ENCODE measurements around the gene PIP5K1C.
A peak's percentile ranks its signal among the peaks of the same experiment; 100 is the strongest.
"Not testable (repeated sequence)": the region's sequence is repeated elsewhere in the genome, so short reads cannot be mapped to it uniquely, and the experiment has no call there.

Gene PIP5K1C

GRCh38 chr19:3632098-3632497 is 68.2 kb downstream of the PIP5K1C start:
- Histone ChIP-seq H3K27me3 (no peaks in the 10 kb centered on the region), H3K27ac (no peak overlapping the region), H3K9me3 (no peaks in the 10 kb centered on the region), H3K4me1 (ENCODE audit: control insufficient read depth in 1 of 2, insufficient read depth in 1 of 2, low read depth in 1 of 2, low read length in 1 of 2) (peaks cover 3 to 4% of the 10 kb centered on the region in 2 experiments), H3K4me3 (ENCODE audit: low read depth in 1 of 2, low read length in 1 of 2) (no peak overlapping the region), H3K36me3 (peaks cover 41% of the 10 kb centered on the region)
- no peak for TF ChIP-seq CTCF (IDR thresholded peaks at IDR 0.05)

- Histone ChIP-seq H3K27ac (no peak overlapping the region), H3K36me3 (peaks cover 34% of the 10 kb centered on the region)
Measured at GRCh38 chr19:3631053-3631861, 69.0 kb downstream of the PIP5K1C start.

GRCh38 chr19:3628766-3629165 is 71.5 kb downstream of the PIP5K1C start:
- Histone ChIP-seq H3K4me1 (ENCODE audit: control insufficient read depth in 1 of 2, insufficient read depth in 1 of 2, low read depth in 1 of 2, low read length in 1 of 2) (peaks cover 14 to 25% of the 10 kb centered on the region in 2 experiments), H3K36me3 (peaks cover 31% of the 10 kb centered on the region)
- H3K4me3 ChIP-seq (ENCODE audit: low read depth in 1 of 2, low read length in 1 of 2); H3K27ac ChIP-seq; H3K9me3 ChIP-seq; H3K27me3 ChIP-seq: not testable (repeated sequence)

More at GRCh38 chr19:3631053-3631861, 69.0 kb downstream of the PIP5K1C start:
- Histone ChIP-seq H3K27me3 (no peaks in the 10 kb centered on the region), H3K4me3 (ENCODE audit: low read depth in 1 of 2, low read length in 1 of 2) (no peak overlapping the region), H3K4me1 (ENCODE audit: control insufficient read depth in 1 of 2, insufficient read depth in 1 of 2, low read depth in 1 of 2, low read length in 1 of 2) (peaks cover 4 to 12% of the 10 kb centered on the region in 2 experiments), H3K9me3 (no peaks in the 10 kb centered on the region)
- TF ChIP-seq CTCF (IDR thresholded peaks at IDR 0.05), result no peak

- Histone ChIP-seq H3K4me3 (ENCODE audit: low read depth in 1 of 2, low read length in 1 of 2) (peak overlapping the region; percentile 83 to 99), H3K27ac (peak overlapping the region; percentile 89), H3K4me1 (ENCODE audit: control insufficient read depth in 1 of 2, insufficient read depth in 1 of 2, low read depth in 1 of 2, low read length in 1 of 2) (peaks cover 14 to 25% of the 10 kb centered on the region in 2 experiments), H3K9me3 (no peaks in the 10 kb centered on the region), H3K27me3 (no peaks in the 10 kb centered on the region), H3K36me3 (peaks cover 29% of the 10 kb centered on the region)
- TF ChIP-seq CTCF (IDR thresholded peaks at IDR 0.05), result no peak
Measured at GRCh38 chr19:3627351-3627723, 72.9 kb downstream of the PIP5K1C start.

GRCh38 chr19:3626473-3627350 is 73.6 kb downstream of the PIP5K1C start, which contains the start of gene CACTIN:
Gene CACTIN (minus strand): TSS chr19:3626790. CDS start chr19:3626762, 28 bp downstream.
- peak within 1 kb of the TSS; percentile 83 to 99 for H3K4me3 ChIP-seq (ENCODE audit: low read depth in 1 of 2, low read length in 1 of 2)
- no peaks in the 10 kb centered on the region for H3K9me3 ChIP-seq
- TF ChIP-seq CTCF (IDR thresholded peaks at IDR 0.05), result peak; percentile 39

More at GRCh38 chr19:3626473-3627350, 73.6 kb downstream of the PIP5K1C start, which contains the start of gene CACTIN:
- peaks cover 14 to 25% of the 10 kb centered on the region in 2 experiments for H3K4me1 ChIP-seq (ENCODE audit: control insufficient read depth in 1 of 2, insufficient read depth in 1 of 2, low read depth in 1 of 2, low read length in 1 of 2)
- peaks cover 27% of the 10 kb centered on the region for H3K36me3 ChIP-seq
- peak within 1 kb of the TSS; percentile 89 for H3K27ac ChIP-seq
- H3K27me3 ChIP-seq, result no peaks in the 10 kb centered on the region
